Ureter (tissue), 1 donor: ENCODE results near the gene MTX1. TPM values are rescaled to one million over a fixed set of nuclear protein-coding genes. Genes with fewer than 3 reads are reported as not detected.
"Not testable (repeated sequence)": the region's sequence is repeated elsewhere in the genome, so short reads cannot be mapped to it uniquely, and the experiment has no call there.

Source experiments
- DNase-seq: peaks from one replicate; pipeline ENCODE4 v3.0.0-alpha.2; 2020; ENCODE audit warnings: low spot score
- total RNA-seq: library from RNA; stranded (reverse); gene quantifications from one replicate; pipeline ENCODE4 v1.2.4, GENCODE V29; 2023
- donor health status: DM: yes; HTN: yes; CAD: no.

MTX1 gene
- total RNA-seq, 1 donor from 2014 or later, result 31.6 TPM

GRCh38 chr1:155207806-155208540, 522 bp upstream of the MTX1 start, which contains the start of gene THBS3:
TSS of gene THBS3 (minus strand) at chr1:155207897. CDS start at chr1:155207876, 21 bp downstream.
- DNase-seq, result peak; percentile 65

- DNase-seq, result no peak
These were observed 822 bp downstream of the MTX1 start for GRCh38 chr1:155209312-155209721.

- no peak for DNase-seq
These were observed 2.0 kb downstream of the MTX1 start for GRCh38 chr1:155210314-155211104.

GRCh38 chr1:155211381-155212050, 3.0 kb downstream of the MTX1 start:
- DNase-seq, result peak; percentile 74

- not testable (repeated sequence) for DNase-seq
These were observed 3.6 kb downstream of the MTX1 start for GRCh38 chr1:155212051-155212440.

GRCh38 chr1:155214702-155215101, 6.2 kb downstream of the MTX1 start:
- not testable (repeated sequence) for DNase-seq

GRCh38 chr1:155218854-155219591, 10.5 kb downstream of the MTX1 start:
- no peak for DNase-seq

GRCh38 chr1:155219592-155220031, 11.1 kb downstream of the MTX1 start:
- DNase-seq, result no peak

GRCh38 chr1:155220211-155220965, 11.9 kb downstream of the MTX1 start:
- DNase-seq, result not testable (repeated sequence)

- no peak for DNase-seq
These were observed 14.6 kb downstream of the MTX1 start for GRCh38 chr1:155223047-155223446.

- not testable (repeated sequence) for DNase-seq
These were observed 16.9 kb downstream of the MTX1 start for GRCh38 chr1:155225404-155225759.

GRCh38 chr1:155226188-155226909, 17.9 kb downstream of the MTX1 start:
- DNase-seq, result peak; percentile 81

GRCh38 chr1:155226910-155227260, 18.4 kb downstream of the MTX1 start:
- no peak for DNase-seq

GRCh38 chr1:155227261-155228095, 19.0 kb downstream of the MTX1 start:
- DNase-seq, result peak; percentile 98

GRCh38 chr1:155228096-155228427, 19.6 kb downstream of the MTX1 start:
- no peak for DNase-seq

- not testable (repeated sequence) for DNase-seq
These were observed 22.8 kb downstream of the MTX1 start for GRCh38 chr1:155231302-155231701.

GRCh38 chr1:155232001-155232978, 23.8 kb downstream of the MTX1 start:
- DNase-seq, result not testable (repeated sequence)

- DNase-seq, result not testable (repeated sequence)
These were observed 25.0 kb downstream of the MTX1 start for GRCh38 chr1:155233502-155233901.
